ENCODE measurements around the gene HTT. TPM values are rescaled to one million over a fixed set of nuclear protein-coding genes. Genes with fewer than 3 reads are reported as not detected.

Gene HTT
- total and polyA plus RNA-seq, 2 experiments from 2014 or later = 11.4 to 38.6 TPM

DNA sequence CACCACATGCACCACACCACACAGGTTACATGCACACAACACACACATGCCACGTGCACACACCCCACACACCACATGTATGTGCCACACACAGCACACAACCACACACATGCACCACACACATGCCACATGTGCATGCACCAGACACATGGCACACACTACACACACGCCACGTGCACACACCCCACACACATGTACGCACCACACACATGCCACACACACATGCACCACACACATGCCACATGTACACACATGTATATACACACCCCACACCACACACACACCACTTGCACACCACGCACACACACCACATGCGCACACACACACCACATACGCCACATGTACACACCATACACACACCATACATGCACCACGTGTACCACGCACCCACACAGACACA lies 154.8 kb downstream of the HTT start:
- H3K36me3 ChIP-seq = peaks cover 26% of the 10 kb centered on the region
- no peaks in the 10 kb centered on the region for H3K27me3 ChIP-seq
- H3K4me1 ChIP-seq (ENCODE audit: low read depth) = peaks cover 7% of the 10 kb centered on the region
- TF ChIP-seq, protein P1, sequence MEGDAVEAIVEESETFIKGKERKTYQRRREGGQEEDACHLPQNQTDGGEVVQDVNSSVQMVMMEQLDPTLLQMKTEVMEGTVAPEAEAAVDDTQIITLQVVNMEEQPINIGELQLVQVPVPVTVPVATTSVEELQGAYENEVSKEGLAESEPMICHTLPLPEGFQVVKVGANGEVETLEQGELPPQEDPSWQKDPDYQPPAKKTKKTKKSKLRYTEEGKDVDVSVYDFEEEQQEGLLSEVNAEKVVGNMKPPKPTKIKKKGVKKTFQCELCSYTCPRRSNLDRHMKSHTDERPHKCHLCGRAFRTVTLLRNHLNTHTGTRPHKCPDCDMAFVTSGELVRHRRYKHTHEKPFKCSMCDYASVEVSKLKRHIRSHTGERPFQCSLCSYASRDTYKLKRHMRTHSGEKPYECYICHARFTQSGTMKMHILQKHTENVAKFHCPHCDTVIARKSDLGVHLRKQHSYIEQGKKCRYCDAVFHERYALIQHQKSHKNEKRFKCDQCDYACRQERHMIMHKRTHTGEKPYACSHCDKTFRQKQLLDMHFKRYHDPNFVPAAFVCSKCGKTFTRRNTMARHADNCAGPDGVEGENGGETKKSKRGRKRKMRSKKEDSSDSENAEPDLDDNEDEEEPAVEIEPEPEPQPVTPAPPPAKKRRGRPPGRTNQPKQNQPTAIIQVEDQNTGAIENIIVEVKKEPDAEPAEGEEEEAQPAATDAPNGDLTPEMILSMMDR (IDR thresholded peaks at IDR 0.05; ENCODE audit: low read depth, low read length) = no peak
- H3K4me3 ChIP-seq = no peak overlapping the region
- DNase-seq (ENCODE audit: low read depth in 1 of 2, low spot score in 1 of 2) = no peak
- H3K9me3 ChIP-seq (ENCODE audit: low read depth) = no peaks in the 10 kb centered on the region
- H3K27ac ChIP-seq = no peak overlapping the region

DNA sequence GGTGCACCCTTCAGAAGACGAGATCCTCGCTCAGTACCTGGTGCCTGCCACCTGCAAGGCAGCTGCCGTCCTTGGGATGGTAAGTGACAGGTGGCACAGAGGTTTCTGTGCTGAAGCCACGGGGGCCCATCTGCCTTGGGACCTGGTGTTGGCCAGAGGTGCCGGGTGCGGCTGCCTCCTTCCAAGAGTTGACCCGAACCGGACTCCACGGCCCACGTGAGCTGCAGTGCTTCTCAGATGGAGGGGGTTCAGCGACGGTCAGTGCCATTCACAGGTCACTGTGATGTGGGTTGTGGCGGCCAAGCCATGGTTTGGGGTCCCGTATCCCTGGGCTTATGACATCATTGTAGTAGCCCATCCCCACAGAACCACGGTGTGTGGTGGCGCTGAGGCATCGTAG lies 155.5 kb downstream of the HTT start:
- Histone ChIP-seq H3K36me3 (peaks cover 23% of the 10 kb centered on the region), H3K4me3 (no peak overlapping the region), H3K4me1 (ENCODE audit: low read depth) (peaks cover 7% of the 10 kb centered on the region), H3K27ac (no peak overlapping the region), H3K27me3 (no peaks in the 10 kb centered on the region), H3K9me3 (ENCODE audit: low read depth) (no peaks in the 10 kb centered on the region)
- TF ChIP-seq, protein P1 (IDR thresholded peaks at IDR 0.05; ENCODE audit: low read depth, low read length) = no peak
- DNase-seq (ENCODE audit: low read depth in 1 of 2, low spot score in 1 of 2) = no peak

DNA sequence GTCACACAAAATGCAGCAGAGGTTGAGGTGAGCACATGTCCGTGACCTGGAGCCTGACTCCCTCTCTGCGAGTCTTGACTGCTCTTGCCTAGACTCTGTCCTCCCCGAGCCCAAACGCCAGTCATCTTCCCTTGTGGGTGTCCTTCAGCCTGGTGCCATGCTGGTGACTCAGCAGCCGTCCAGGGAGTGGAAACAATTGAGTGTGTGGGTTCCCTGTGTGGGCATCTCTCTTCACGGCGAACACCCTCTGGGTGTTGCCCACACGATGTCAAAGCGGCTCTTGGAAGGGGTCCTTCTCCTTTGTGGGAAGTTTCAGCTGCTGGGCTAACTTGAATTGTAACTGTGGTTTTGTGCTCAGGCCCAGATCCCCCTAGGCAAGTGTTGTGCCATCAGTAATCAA lies 157.0 kb downstream of the HTT start:
- Histone ChIP-seq H3K4me1 (ENCODE audit: low read depth) (no peaks in the 10 kb centered on the region), H3K36me3 (peaks cover 36% of the 10 kb centered on the region), H3K27me3 (no peaks in the 10 kb centered on the region), H3K27ac (no peak overlapping the region), H3K9me3 (ENCODE audit: low read depth) (no peaks in the 10 kb centered on the region), H3K4me3 (no peak overlapping the region)
- TF ChIP-seq, protein P1 (IDR thresholded peaks at IDR 0.05; ENCODE audit: low read depth, low read length) = no peak
- DNase-seq (ENCODE audit: low read depth in 1 of 2, low spot score in 1 of 2) = no peak

DNA sequence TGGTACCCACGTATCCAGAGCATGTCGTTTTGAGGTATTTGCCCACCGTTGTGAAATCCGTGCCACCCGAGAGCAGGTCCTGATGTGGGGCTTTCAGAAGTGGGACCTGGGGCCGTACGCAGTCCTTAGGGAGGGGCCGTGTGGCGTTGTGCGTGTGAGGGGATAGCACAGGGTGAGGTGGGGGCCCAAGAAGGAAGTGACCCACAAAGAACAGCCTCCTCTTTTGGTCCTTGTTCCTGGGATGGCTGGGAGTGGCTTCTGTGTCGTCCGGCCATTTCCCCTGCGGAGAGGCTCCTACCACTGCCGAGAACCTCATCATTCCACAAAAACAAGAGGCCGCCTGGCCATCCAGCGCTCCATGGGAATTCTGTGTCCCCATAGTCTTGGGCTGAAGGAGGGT lies 157.5 kb downstream of the HTT start:
- Histone ChIP-seq H3K36me3 (peaks cover 36% of the 10 kb centered on the region), H3K27ac (no peak overlapping the region), H3K4me3 (no peak overlapping the region), H3K27me3 (no peaks in the 10 kb centered on the region), H3K4me1 (ENCODE audit: low read depth) (no peaks in the 10 kb centered on the region), H3K9me3 (ENCODE audit: low read depth) (no peaks in the 10 kb centered on the region)
- no peak for DNase-seq (ENCODE audit: low read depth in 1 of 2, low spot score in 1 of 2)
- TF ChIP-seq, protein P1 (IDR thresholded peaks at IDR 0.05; ENCODE audit: low read depth, low read length) = no peak

DNA sequence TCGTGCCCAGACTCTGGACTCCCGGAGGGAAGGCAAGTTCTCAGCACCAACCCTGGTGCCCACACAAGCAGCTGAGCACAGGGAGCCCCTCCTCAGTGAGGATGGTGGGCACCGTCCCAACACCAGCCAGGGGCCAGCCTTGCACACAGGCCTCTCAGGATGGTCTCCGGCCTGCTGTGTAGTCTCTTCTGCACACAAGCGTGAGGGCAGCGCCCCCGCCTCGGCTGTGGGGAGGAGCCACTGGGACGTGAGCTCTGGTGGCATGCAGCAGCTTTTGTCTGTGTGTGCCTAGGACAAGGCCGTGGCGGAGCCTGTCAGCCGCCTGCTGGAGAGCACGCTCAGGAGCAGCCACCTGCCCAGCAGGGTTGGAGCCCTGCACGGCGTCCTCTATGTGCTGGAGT lies 158.4 kb downstream of the HTT start:
- TF ChIP-seq, protein P1 (IDR thresholded peaks at IDR 0.05; ENCODE audit: low read depth, low read length) = no peak
- DNase-seq (ENCODE audit: low read depth in 1 of 2, low spot score in 1 of 2) = no peak
- Histone ChIP-seq H3K27ac (no peak overlapping the region), H3K4me1 (ENCODE audit: low read depth) (peaks cover 5% of the 10 kb centered on the region), H3K36me3 (peaks cover 36% of the 10 kb centered on the region), H3K4me3 (no peak overlapping the region), H3K27me3 (no peaks in the 10 kb centered on the region), H3K9me3 (ENCODE audit: low read depth) (no peaks in the 10 kb centered on the region)
